HL-60 (cell line): ENCODE data around the gene ATP10A.

Experiments used
- DNase-seq, 2 experiments: peaks; one replicate each; pipeline ENCODE4 v3.0.0-alpha.2; 2010 to 2020; ENCODE audit warnings: low read depth in 1 of 2, low spot score in 1 of 2
- H3K27ac ChIP-seq: fragments of 250-450 bp; sonication (Bioruptor Pico); replicated peaks from 2 replicates; pipeline ENCODE4 v1.5.1; 2020; ENCODE audit warnings: mild to moderate bottlenecking, moderate library complexity
- H3K27me3 ChIP-seq: fragments of 250-450 bp; sonication (Bioruptor Pico); 2 replicates; pipeline ENCODE4 v1.5.1; 2021; ENCODE audit warnings: mild to moderate bottlenecking, moderate library complexity; ENCODE audit not compliant: insufficient read depth, poor library complexity, severe bottlenecking
- H3K4me3 ChIP-seq: replicated peaks from 2 replicates; pipeline ENCODE4 v1.5.1; 2011; ENCODE audit warnings: mild to moderate bottlenecking, control low read depth, low read length; ENCODE audit not compliant: insufficient read depth
- GABPA ChIP-seq: IDR thresholded peaks from 2 replicates; pipeline ENCODE4 v1.6.1; 2012; ENCODE audit warnings: low read depth
- POLR2AphosphoS5 ChIP-seq: IDR thresholded peaks from 2 replicates; pipeline ENCODE4 v1.6.1; 2012; ENCODE audit warnings: low read depth
- SPI1 ChIP-seq: IDR thresholded peaks from 2 replicates; pipeline ENCODE4 v1.6.1; 2012; ENCODE audit warnings: low read depth, mild to moderate bottlenecking, borderline replicate concordance
- TF ChIP-seq, protein P1 (sequence below): IDR thresholded peaks from 2 replicates; pipeline ENCODE4 v1.6.1; 2012; ENCODE audit warnings: low read depth; ENCODE audit not compliant: insufficient replicate concordance
- TF ChIP-seq, protein P2 (sequence below): IDR thresholded peaks from one replicate; pipeline ENCODE4 v1.5.1; 2011; ENCODE audit warnings: low read length, control low read depth, inconsistent platforms; ENCODE audit not compliant: insufficient read depth

The ATP10A gene

DNA sequence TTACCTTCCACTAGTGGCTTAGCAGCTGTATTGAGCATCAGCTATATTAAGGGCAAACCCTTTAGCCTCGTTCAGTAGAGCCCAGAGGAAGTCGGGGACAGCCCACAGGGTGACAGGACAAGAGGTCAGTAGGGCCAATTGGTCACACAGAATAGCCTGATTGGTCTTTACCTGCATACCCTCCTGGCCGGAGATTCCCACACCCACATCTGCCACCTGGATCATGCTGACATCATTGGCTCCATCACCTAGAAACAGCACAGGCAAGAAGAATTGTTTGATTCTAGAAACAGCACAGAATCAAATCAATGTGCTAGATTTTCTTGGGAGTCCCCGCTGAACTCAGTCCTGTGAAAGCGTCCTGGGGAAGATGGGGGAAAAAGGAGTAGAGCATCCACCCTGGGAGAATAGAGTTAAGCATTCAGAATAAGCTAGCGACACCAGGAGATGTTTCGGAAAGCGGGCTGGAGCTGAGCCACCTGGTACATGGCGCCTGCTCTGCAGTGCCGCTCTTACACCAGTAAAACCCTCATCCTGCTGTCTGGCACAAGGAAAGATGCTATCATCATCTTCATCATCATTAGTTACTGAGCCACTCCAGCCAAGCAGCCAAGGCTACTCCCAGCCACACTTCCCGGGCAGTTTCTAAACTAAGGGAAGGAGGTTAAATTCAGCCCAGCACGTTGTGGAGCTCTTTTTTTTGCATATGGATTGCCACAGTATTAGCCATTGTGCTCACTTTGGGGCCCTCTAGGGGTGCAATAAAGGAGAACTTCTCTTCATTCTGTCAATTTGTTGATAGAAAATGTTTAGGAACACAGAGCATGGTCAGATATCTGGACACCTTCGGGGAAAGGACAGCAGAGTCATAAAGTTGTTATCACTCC, 171.3 kb downstream of the ATP10A start:
- no peak for DNase-seq
- no peak overlapping the region for H3K4me3 ChIP-seq
- no peak overlapping the region for H3K27ac ChIP-seq
- H3K27me3 ChIP-seq, result no peaks in the 10 kb centered on the region
- TF ChIP-seq, protein P1, sequence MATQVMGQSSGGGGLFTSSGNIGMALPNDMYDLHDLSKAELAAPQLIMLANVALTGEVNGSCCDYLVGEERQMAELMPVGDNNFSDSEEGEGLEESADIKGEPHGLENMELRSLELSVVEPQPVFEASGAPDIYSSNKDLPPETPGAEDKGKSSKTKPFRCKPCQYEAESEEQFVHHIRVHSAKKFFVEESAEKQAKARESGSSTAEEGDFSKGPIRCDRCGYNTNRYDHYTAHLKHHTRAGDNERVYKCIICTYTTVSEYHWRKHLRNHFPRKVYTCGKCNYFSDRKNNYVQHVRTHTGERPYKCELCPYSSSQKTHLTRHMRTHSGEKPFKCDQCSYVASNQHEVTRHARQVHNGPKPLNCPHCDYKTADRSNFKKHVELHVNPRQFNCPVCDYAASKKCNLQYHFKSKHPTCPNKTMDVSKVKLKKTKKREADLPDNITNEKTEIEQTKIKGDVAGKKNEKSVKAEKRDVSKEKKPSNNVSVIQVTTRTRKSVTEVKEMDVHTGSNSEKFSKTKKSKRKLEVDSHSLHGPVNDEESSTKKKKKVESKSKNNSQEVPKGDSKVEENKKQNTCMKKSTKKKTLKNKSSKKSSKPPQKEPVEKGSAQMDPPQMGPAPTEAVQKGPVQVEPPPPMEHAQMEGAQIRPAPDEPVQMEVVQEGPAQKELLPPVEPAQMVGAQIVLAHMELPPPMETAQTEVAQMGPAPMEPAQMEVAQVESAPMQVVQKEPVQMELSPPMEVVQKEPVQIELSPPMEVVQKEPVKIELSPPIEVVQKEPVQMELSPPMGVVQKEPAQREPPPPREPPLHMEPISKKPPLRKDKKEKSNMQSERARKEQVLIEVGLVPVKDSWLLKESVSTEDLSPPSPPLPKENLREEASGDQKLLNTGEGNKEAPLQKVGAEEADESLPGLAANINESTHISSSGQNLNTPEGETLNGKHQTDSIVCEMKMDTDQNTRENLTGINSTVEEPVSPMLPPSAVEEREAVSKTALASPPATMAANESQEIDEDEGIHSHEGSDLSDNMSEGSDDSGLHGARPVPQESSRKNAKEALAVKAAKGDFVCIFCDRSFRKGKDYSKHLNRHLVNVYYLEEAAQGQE, result no peak
- TF ChIP-seq, protein P2, sequence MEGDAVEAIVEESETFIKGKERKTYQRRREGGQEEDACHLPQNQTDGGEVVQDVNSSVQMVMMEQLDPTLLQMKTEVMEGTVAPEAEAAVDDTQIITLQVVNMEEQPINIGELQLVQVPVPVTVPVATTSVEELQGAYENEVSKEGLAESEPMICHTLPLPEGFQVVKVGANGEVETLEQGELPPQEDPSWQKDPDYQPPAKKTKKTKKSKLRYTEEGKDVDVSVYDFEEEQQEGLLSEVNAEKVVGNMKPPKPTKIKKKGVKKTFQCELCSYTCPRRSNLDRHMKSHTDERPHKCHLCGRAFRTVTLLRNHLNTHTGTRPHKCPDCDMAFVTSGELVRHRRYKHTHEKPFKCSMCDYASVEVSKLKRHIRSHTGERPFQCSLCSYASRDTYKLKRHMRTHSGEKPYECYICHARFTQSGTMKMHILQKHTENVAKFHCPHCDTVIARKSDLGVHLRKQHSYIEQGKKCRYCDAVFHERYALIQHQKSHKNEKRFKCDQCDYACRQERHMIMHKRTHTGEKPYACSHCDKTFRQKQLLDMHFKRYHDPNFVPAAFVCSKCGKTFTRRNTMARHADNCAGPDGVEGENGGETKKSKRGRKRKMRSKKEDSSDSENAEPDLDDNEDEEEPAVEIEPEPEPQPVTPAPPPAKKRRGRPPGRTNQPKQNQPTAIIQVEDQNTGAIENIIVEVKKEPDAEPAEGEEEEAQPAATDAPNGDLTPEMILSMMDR, result no peak
- no peak for TF ChIP-seq POLR2AphosphoS5
- TF ChIP-seq SPI1, result no peak
- no peak for TF ChIP-seq GABPA

DNA sequence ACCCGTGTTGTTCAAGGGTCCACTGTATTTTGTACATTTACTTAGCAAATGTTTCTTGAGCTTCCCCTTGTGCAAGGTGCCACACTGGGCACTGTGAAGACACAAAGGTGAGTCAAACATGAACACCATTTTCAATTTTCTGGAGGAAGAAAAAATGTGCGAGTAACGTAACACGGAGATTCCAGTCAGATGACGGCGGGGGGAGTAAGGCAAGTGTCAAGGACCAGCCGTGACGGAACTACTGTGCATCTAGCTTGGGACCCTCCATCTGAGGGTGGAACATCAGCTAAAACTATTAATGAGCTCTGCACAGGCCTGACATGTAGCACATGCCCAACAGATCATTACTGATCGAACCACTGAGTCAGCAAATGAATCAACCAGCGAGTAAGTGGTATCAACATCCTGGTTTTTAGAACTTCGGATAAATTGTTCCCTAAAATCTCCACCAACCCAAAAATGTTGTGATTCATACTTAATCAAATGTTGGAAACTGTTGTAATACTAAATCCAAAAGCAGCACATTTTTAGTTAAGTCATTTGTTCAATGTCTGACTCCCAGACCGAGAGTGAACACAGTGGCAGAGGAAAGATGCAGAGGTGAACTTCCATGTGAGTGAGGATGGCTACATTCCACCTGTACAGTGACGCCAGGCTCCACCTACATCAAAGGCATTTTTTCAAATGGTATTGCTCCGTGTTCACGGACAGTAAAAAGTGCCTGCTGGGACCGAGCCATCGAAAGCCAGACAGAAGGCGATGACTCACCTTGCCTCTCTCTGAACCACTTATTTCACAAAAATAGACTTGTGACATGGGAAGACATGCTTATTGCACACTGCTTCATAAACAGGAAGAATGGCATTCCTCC, 172.2 kb downstream of the ATP10A start:
- no peak overlapping the region for H3K4me3 ChIP-seq

DNA sequence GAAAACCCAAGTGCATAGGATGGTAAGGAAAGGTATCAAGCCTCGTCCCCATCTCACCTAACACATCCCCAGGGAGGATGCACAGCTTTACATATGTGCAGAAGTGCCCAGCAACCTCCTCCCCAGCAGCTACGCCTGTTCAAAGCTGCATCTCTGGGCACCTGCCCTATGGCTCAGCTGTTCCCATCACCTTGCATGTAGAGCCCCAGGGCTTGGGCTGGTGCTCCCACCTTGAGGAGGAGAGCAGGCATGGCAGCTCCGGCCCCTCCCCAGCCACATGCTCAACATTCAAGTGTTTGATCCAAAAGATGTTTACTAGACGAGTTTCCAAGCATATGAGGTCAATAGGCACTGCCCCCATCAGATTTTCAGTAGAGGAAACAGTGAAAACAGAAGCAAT, 173.5 kb downstream of the ATP10A start:
- Histone ChIP-seq H3K4me3 (no peak overlapping the region), H3K27me3 (no peaks in the 10 kb centered on the region), H3K27ac (no peak overlapping the region)
- TF ChIP-seq, protein P1, result no peak
- no peak for TF ChIP-seq GABPA
- no peak for TF ChIP-seq POLR2AphosphoS5
- TF ChIP-seq, protein P2, result no peak
- no peak for TF ChIP-seq SPI1
- no peak for DNase-seq

More for the DNA sequence above, 172.2 kb downstream of the ATP10A start:
- TF ChIP-seq POLR2AphosphoS5 (no peak), GABPA (no peak), SPI1 (no peak)
- TF ChIP-seq, protein P1, result no peak
- TF ChIP-seq, protein P2, result no peak
- H3K27me3 ChIP-seq, result no peaks in the 10 kb centered on the region
- no peak for DNase-seq
- no peak overlapping the region for H3K27ac ChIP-seq
